ENCODE results near the gene CAMP. TPM values are rescaled to one million over a fixed set of nuclear protein-coding genes. Genes with fewer than 3 reads are reported as not detected.
A peak's percentile ranks its signal among the peaks of the same experiment; 100 is the strongest.

The CAMP gene
- total RNA-seq, 4 donors from 2014 or later: 0.63 TPM; not detected in 3

DNA sequence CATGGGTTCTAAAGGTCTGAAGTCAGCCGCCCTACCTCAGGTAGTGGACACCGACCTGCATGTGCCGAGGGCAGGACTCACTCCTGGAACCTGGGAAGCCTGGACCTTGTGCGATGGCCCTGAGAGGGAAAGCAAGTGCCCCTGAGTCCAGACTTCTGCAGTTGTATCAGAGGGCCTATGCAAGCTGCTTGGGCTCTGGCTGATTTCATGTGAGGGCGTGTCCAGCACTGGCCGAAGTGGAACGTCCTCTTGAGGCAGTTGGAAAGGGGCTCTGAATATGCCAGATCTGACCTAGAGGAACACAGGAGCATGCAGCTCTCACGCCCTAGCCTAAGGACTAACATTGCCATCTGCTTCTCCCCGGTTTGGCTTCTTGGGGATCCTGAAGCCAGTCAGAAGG lies 2.5 kb upstream of the CAMP start:
- Histone ChIP-seq H3K27me3 (no peaks in the 10 kb centered on the region), H3K4me1 (peaks cover 0 to 9% (median 5%) of the 10 kb centered on the region in 4 donors), H3K4me3 (no peak overlapping the region), H3K9me3 (no peaks in the 10 kb centered on the region), H3K36me3 (no peaks in the 10 kb centered on the region), H3K27ac (no peak overlapping the region)
- no peak for DNase-seq (ENCODE audit: low spot score in 2 of 2)
- WGBS, 2 donors: 82 to 90% methylated on average over 8 to 9 of the region's 9 CpGs
- TF ChIP-seq EP300 (IDR thresholded peaks at IDR 0.05) (no peak), CTCF (IDR thresholded peaks at IDR 0.05) (no peak), POLR2A (IDR thresholded peaks at IDR 0.05) (no peak)

GRCh38 chr3:48225587-48225986 lies 2.3 kb downstream of the CAMP start:
- H3K4me1 ChIP-seq: no peaks in the 10 kb centered on the region
- no peaks in the 10 kb centered on the region for H3K9me3 ChIP-seq
- H3K27me3 ChIP-seq: no peaks in the 10 kb centered on the region
- H3K36me3 ChIP-seq: no peaks in the 10 kb centered on the region
- TF ChIP-seq POLR2A (IDR thresholded peaks at IDR 0.05): no peak
- no peak for TF ChIP-seq CTCF (IDR thresholded peaks at IDR 0.05)
- no peak for TF ChIP-seq EP300 (IDR thresholded peaks at IDR 0.05)
- H3K27ac ChIP-seq: no peak overlapping the region
- DNase-seq (ENCODE audit: low spot score in 2 of 2): no peak
- no peak overlapping the region for H3K4me3 ChIP-seq
- 81 to 87% methylated on average over 3 of the region's 3 CpGs for WGBS, 2 donors

- WGBS, 2 donors: 37 to 59% methylated on average over 3 of the region's 3 CpGs
- TF ChIP-seq EP300 (IDR thresholded peaks at IDR 0.05) (no peak), POLR2A (IDR thresholded peaks at IDR 0.05) (no peak), CTCF (IDR thresholded peaks at IDR 0.05) (no peak)
- Histone ChIP-seq H3K36me3 (no peaks in the 10 kb centered on the region), H3K27ac (no peak overlapping the region), H3K27me3 (no peaks in the 10 kb centered on the region), H3K4me1 (peaks cover 0 to 10% (median 3%) of the 10 kb centered on the region in 4 donors), H3K9me3 (no peaks in the 10 kb centered on the region), H3K4me3 (no peak overlapping the region)
- no peak for DNase-seq (ENCODE audit: low spot score in 2 of 2)
These were observed 3.6 kb downstream of the CAMP start for GRCh38 chr3:48226939-48227338.

GRCh38 chr3:48232232-48232631 lies 8.9 kb downstream of the CAMP start:
- no peak for TF ChIP-seq CTCF (IDR thresholded peaks at IDR 0.05)
- no peak for TF ChIP-seq POLR2A (IDR thresholded peaks at IDR 0.05)
- TF ChIP-seq EP300 (IDR thresholded peaks at IDR 0.05): peak in 1 of 2 donors; percentile 59
- Histone ChIP-seq H3K9me3 (no peaks in the 10 kb centered on the region), H3K4me1 (peaks cover 0 to 32% (median 9%) of the 10 kb centered on the region in 4 donors), H3K27me3 (no peaks in the 10 kb centered on the region), H3K27ac (peak overlapping the region; percentile 47 to 76 (median 61)), H3K4me3 (no peak overlapping the region), H3K36me3 (no peaks in the 10 kb centered on the region)
- WGBS, 2 donors: 50 to 51% methylated on average over 4 of the region's 4 CpGs
- DNase-seq (ENCODE audit: low spot score in 2 of 2): no peak

DNA sequence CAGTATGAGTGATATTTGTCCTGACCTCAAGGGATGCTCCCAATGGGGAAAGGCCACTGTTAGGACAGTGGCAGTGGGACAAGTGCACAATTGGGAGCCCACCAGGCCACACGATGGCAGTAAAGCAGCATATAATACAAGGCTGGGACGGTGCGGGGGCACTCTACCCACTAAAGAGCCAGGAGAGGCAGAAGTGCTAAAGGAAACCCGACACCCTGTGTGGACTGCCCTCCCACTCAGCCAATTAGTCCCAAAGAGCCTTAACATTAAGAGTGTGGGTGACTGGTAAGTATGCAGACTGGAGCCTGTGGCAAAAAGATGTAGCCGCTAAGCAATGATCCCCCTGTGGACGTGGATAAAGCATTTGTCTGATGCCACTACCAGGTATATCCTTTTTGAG lies 9.4 kb downstream of the CAMP start:
- TF ChIP-seq CTCF (IDR thresholded peaks at IDR 0.05) (peak; percentile 46 to 70 (median 67)), POLR2A (IDR thresholded peaks at IDR 0.05) (no peak)
- H3K4me1 ChIP-seq: peaks cover 0 to 32% (median 9%) of the 10 kb centered on the region in 4 donors
- peak; percentile 74 to 82 for DNase-seq (ENCODE audit: low spot score in 2 of 2)
- 13 to 24% methylated on average over 6 of the region's 6 CpGs for WGBS, 2 donors
- peak overlapping the region; percentile 47 to 76 (median 61) for H3K27ac ChIP-seq
- no peaks in the 10 kb centered on the region for H3K27me3 ChIP-seq
- no peak overlapping the region for H3K4me3 ChIP-seq
- H3K9me3 ChIP-seq: no peaks in the 10 kb centered on the region
- H3K36me3 ChIP-seq: no peaks in the 10 kb centered on the region
